Measurements from ENCODE around the gene RASA4B.

The RASA4B gene

DNA sequence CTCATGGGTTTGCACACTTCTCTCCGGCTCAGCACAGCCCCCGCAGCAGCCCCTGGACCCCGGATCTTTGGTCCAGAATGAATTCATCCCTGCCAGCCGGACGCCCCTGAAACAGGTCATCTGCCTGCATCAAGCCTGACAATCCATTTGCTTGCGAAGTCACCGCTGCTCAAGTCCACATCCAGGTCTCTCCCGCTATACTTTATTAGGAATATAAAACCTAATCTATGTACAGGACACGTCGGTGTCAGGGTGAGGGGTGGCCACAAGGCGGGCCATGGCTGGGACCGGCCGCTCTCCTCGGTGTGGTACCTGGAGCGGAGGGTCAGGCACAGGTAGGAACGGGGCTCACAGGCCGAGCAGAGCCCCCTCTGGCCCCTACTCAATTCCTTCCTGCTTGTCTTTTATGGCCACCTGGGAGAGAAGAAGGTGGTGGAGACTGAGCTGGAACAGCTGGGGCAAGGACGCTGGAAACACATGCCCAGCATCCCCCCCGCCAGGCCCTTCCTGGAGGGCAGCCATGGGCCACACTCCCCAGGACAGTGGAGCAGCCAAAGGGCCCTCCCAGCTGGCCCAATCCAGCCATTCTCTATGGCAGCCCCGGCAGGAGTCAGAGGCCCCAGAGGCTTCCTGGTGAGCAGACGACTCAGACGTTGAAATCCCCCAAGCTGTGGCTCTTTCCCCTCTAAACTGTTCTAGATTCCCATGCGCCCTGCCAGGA lies 44.1 kb downstream of the RASA4B start:
- H2AFZ ChIP-seq (ENCODE audit: low read length): no peak overlapping the region
- H3K79me2 ChIP-seq (ENCODE audit: insufficient read depth, low read length): no peaks in the 10 kb centered on the region
- TF ChIP-seq, protein P1, sequence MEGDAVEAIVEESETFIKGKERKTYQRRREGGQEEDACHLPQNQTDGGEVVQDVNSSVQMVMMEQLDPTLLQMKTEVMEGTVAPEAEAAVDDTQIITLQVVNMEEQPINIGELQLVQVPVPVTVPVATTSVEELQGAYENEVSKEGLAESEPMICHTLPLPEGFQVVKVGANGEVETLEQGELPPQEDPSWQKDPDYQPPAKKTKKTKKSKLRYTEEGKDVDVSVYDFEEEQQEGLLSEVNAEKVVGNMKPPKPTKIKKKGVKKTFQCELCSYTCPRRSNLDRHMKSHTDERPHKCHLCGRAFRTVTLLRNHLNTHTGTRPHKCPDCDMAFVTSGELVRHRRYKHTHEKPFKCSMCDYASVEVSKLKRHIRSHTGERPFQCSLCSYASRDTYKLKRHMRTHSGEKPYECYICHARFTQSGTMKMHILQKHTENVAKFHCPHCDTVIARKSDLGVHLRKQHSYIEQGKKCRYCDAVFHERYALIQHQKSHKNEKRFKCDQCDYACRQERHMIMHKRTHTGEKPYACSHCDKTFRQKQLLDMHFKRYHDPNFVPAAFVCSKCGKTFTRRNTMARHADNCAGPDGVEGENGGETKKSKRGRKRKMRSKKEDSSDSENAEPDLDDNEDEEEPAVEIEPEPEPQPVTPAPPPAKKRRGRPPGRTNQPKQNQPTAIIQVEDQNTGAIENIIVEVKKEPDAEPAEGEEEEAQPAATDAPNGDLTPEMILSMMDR (IDR thresholded peaks at IDR 0.05; ENCODE audit: low read length): no peak
- no peak for TF ChIP-seq EZH2 (IDR thresholded peaks at IDR 0.05; ENCODE audit: borderline replicate concordance, low read length)
- peaks cover 4% of the 10 kb centered on the region for H3K4me1 ChIP-seq (ENCODE audit: insufficient read depth, low read length, severe bottlenecking)
- H3K4me3 ChIP-seq (ENCODE audit: low read depth, low read length, poor library complexity, severe bottlenecking): no peak overlapping the region
- H3K36me3 ChIP-seq (ENCODE audit: insufficient read depth, low read length): peaks cover 53% of the 10 kb centered on the region
- no peak overlapping the region for H3K27ac ChIP-seq (ENCODE audit: low read depth, low read length, poor library complexity, severe bottlenecking)
- H4K20me1 ChIP-seq (ENCODE audit: insufficient read depth, low read length): no peaks in the 10 kb centered on the region
- no peaks in the 10 kb centered on the region for H3K9me3 ChIP-seq (ENCODE audit: low read length)
- H3F3A ChIP-seq (ENCODE audit: insufficient read depth, low read length): no peaks in the 10 kb centered on the region
- H3K27me3 ChIP-seq (ENCODE audit: insufficient read depth, low read length): no peaks in the 10 kb centered on the region
- H3K9ac ChIP-seq (ENCODE audit: low read length): no peak overlapping the region
- no peaks in the 10 kb centered on the region for H3K9me2 ChIP-seq (ENCODE audit: low read depth, low read length)
- no peak overlapping the region for H3K4me2 ChIP-seq (ENCODE audit: low read length)

DNA sequence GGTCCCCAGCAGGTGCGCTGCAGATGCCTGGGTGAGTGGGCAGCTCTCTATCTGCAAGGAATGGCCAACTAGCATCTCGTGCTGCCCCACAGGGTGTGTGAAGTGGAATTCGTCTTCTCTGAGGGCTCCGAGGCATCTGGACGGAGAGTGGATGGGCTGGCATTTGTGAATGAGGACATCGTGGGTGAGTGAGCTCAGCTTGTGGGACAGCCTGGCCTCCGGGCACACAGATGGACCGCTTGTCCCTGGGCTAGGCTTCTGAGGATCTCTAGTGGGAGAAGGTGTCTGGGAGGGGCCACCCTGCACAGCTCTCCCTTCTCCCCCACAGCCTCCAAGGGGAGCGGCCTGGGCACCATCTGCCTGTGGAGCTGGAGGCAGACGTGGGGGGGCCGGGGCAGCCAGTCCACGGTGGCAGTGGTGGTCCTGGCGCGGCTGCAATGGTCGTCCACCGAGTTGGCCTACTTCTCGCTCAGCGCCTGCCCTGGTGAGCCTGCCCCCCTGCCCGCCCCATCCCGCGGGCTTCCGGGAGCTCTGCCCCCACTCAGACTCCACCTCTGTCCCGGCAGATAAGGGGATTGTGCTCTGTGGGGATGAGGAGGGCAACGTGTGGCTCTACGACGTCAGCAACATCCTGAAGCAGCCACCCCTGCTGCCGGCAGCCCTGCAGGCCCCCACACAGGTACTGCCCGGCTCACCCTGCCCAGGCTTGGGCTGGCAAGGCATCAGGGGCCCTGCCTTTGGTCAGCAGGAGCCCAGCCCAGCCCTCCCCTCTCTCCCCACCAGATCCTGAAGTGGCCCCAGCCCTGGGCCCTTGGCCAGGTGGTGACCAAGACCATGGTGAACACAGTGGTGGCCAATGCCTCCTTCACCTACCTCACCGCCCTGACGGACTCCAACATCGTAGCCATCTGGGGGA lies 45.2 kb downstream of the RASA4B start:
- H3K36me3 ChIP-seq (ENCODE audit: insufficient read depth, low read length): peaks cover 62% of the 10 kb centered on the region

DNA sequence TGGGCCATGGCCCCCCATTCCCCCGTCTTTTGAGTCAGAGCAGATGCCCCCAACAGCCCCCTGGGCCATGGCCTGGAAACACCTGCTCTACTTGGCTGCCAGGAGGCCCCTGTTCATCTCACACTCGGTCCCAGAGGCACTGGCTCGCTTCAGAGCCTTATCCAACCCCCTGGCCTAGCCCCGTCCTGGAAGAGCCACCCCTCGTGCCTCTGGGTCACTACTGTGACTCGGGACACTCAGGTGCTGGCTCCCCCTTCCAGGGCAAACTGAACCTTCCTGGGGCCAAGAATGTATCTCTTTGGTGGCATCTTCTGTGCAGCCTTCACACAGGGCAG lies 45.8 kb downstream of the RASA4B start:
- Histone ChIP-seq H3K9ac (ENCODE audit: low read length) (no peak overlapping the region), H3K9me2 (ENCODE audit: low read depth, low read length) (no peaks in the 10 kb centered on the region), H3K4me1 (ENCODE audit: insufficient read depth, low read length, severe bottlenecking) (peaks cover 8% of the 10 kb centered on the region), H2AFZ (ENCODE audit: low read length) (no peak overlapping the region), H3K27ac (ENCODE audit: low read depth, low read length, poor library complexity, severe bottlenecking) (no peak overlapping the region), H3K9me3 (ENCODE audit: low read length) (no peaks in the 10 kb centered on the region), H3K79me2 (ENCODE audit: insufficient read depth, low read length) (no peaks in the 10 kb centered on the region), H3K27me3 (ENCODE audit: insufficient read depth, low read length) (no peaks in the 10 kb centered on the region), H3K4me2 (ENCODE audit: low read length) (no peak overlapping the region), H3K36me3 (ENCODE audit: insufficient read depth, low read length) (peaks cover 64% of the 10 kb centered on the region), H4K20me1 (ENCODE audit: insufficient read depth, low read length) (no peaks in the 10 kb centered on the region), H3F3A (ENCODE audit: insufficient read depth, low read length) (no peaks in the 10 kb centered on the region), H3K4me3 (ENCODE audit: low read depth, low read length, poor library complexity, severe bottlenecking) (no peak overlapping the region)
- no peak for TF ChIP-seq EZH2 (IDR thresholded peaks at IDR 0.05; ENCODE audit: borderline replicate concordance, low read length)
- TF ChIP-seq, protein P1 (IDR thresholded peaks at IDR 0.05; ENCODE audit: low read length): no peak

More for the DNA sequence above, 45.2 kb downstream of the RASA4B start:
- Histone ChIP-seq H3K27me3 (ENCODE audit: insufficient read depth, low read length) (no peaks in the 10 kb centered on the region), H3K9ac (ENCODE audit: low read length) (no peak overlapping the region), H3K4me1 (ENCODE audit: insufficient read depth, low read length, severe bottlenecking) (peaks cover 1% of the 10 kb centered on the region), H3K9me3 (ENCODE audit: low read length) (no peaks in the 10 kb centered on the region), H2AFZ (ENCODE audit: low read length) (no peak overlapping the region), H3K4me2 (ENCODE audit: low read length) (no peak overlapping the region), H4K20me1 (ENCODE audit: insufficient read depth, low read length) (no peaks in the 10 kb centered on the region), H3K9me2 (ENCODE audit: low read depth, low read length) (no peaks in the 10 kb centered on the region), H3K4me3 (ENCODE audit: low read depth, low read length, poor library complexity, severe bottlenecking) (no peak overlapping the region), H3K27ac (ENCODE audit: low read depth, low read length, poor library complexity, severe bottlenecking) (no peak overlapping the region), H3F3A (ENCODE audit: insufficient read depth, low read length) (no peaks in the 10 kb centered on the region), H3K79me2 (ENCODE audit: insufficient read depth, low read length) (no peaks in the 10 kb centered on the region)
- no peak for TF ChIP-seq EZH2 (IDR thresholded peaks at IDR 0.05; ENCODE audit: borderline replicate concordance, low read length)
- TF ChIP-seq, protein P1 (IDR thresholded peaks at IDR 0.05; ENCODE audit: low read length): no peak
